Neural cell (in vitro differentiated cells): ENCODE results near the gene WNT3.

Source experiments
- CTCF ChIP-seq: fragments of 450-650 bp; IDR thresholded peaks from 2 replicates; pipeline ENCODE4 v1.5.1; 2014; ENCODE audit warnings: antibody characterized with exemption, mild to moderate bottlenecking, moderate library complexity; ENCODE audit not compliant: poor library complexity, severe bottlenecking
- EP300 ChIP-seq: fragments of 450-650 bp; conservative IDR thresholded peaks from 2 replicates; pipeline ENCODE4 v1.6.1; 2014; ENCODE audit warnings: antibody characterized with exemption, mild to moderate bottlenecking, moderate library complexity; ENCODE audit not compliant: poor library complexity, severe bottlenecking
- EZH2 ChIP-seq: fragments of 200-600, 300-800 bp; shearing (Covaris generic), sonication (generic); IDR thresholded peaks from 2 replicates; pipeline ENCODE4 v1.6.1; 2014; ENCODE audit warnings: antibody characterized with exemption, low read length, borderline replicate concordance, mild to moderate bottlenecking; ENCODE audit not compliant: insufficient read depth, poor library complexity, severe bottlenecking
- MXI1 ChIP-seq: fragments of 450-650 bp; conservative IDR thresholded peaks from 2 replicates; pipeline ENCODE4 v1.6.1; 2014; ENCODE audit warnings: antibody characterized with exemption, mild to moderate bottlenecking; ENCODE audit not compliant: poor library complexity, severe bottlenecking
- POLR2AphosphoS5 ChIP-seq: IDR thresholded peaks from 2 replicates; pipeline ENCODE4 v1.6.1; 2012
- RAD21 ChIP-seq: fragments of 450-650 bp; conservative IDR thresholded peaks from 2 replicates; pipeline ENCODE4 v1.6.1; 2014; ENCODE audit warnings: antibody characterized with exemption, mild to moderate bottlenecking, moderate library complexity
- REST ChIP-seq: IDR thresholded peaks from 2 replicates; pipeline ENCODE4 v1.6.1; 2012; ENCODE audit warnings: borderline replicate concordance
- SMC3 ChIP-seq: fragments of 450-650 bp; conservative IDR thresholded peaks from 2 replicates; pipeline ENCODE4 v1.6.1; 2014; ENCODE audit warnings: antibody characterized with exemption, mild to moderate bottlenecking, moderate library complexity; ENCODE audit not compliant: poor library complexity
- TAF1 ChIP-seq: IDR thresholded peaks from 2 replicates; pipeline ENCODE4 v1.6.1; 2012; ENCODE audit warnings: low read depth

GRCh38 chr17:46763416-46763815, 55.1 kb downstream of the WNT3 start:
- TF ChIP-seq CTCF (no peak), RAD21 (no peak), SMC3 (no peak), REST (no peak), POLR2AphosphoS5 (no peak), EZH2 (no peak), MXI1 (no peak), TAF1 (no peak), EP300 (no peak)
